Ovary (tissue), 9 donors: ENCODE measurements around the gene RAPGEFL1. TPM values are rescaled to one million over a fixed set of nuclear protein-coding genes. Genes with fewer than 3 reads are reported as not detected.
"Not testable (repeated sequence)": the region's sequence is repeated elsewhere in the genome, so short reads cannot be mapped to it uniquely, and the experiment has no call there.

Experiments
- DNase-seq, 5 donors: peaks; one replicate each; pipeline ENCODE4 v3.0.0-alpha.2; 2019 to 2020
- H3K27ac ChIP-seq, 2 donors: fragments of 200-600 bp; one replicate each; pipeline versions ENCODE4 v1.5.1 to v1.8.0; 2019 to 2022
- H3K27me3 ChIP-seq: fragments of 200-600 bp; one replicate; pipeline ENCODE4 v1.8.0; 2022
- H3K36me3 ChIP-seq: fragments of 200-600 bp; sonication (generic); one replicate; pipeline ENCODE4 v1.5.1; 2019
- H3K4me1 ChIP-seq: one replicate; pipeline ENCODE4 v1.8.1; 2013; ENCODE audit warnings: mild to moderate bottlenecking, moderate library complexity; ENCODE audit not compliant: insufficient read depth
- H3K4me3 ChIP-seq: fragments of 200-600 bp; sonication (generic); one replicate; pipeline ENCODE4 v1.5.1; 2017
- H3K9me3 ChIP-seq, 2 donors: fragments of 200-600 bp in 1 of 2; sonication (generic) in 1 of 2; one replicate each; pipeline versions ENCODE4 v1.5.1 to v1.8.1; 2013 to 2019; ENCODE audit warnings: mild to moderate bottlenecking in 1 of 2, moderate library complexity in 1 of 2
- EP300 ChIP-seq: sonication (generic); formaldehyde crosslinking; IDR thresholded peaks from one replicate; pipeline ENCODE4 v1.6.1; 2017; ENCODE audit warnings: antibody characterized with exemption
- POLR2A ChIP-seq: fragments of 450-650 bp; IDR thresholded peaks from one replicate; pipeline ENCODE4 v1.6.1; 2017; ENCODE audit warnings: antibody characterized with exemption, mild to moderate bottlenecking, moderate library complexity
- WGBS, 3 donors: extraction: QIAGEN DNeasy Blood & Tissue Kit in 1 of 3; methylation state at CpG; one replicate each; pipeline versions ENCODE4 v1.1.5 to v1.1.7; 2013 to 2017; 5-methylcytosine and 5-hydroxymethylcytosine counted together
- intact Hi-C, 4 donors: fragments of 100-400 bp; cut with DNase I; formaldehyde crosslinking; loops; one replicate each; pipeline versions ENCODE4 v1.11.0 to v1.15.1; 2022 to 2023
- polyA plus RNA-seq, 2 donors: library from polyadenylated mRNA; stranded (reverse); fragments of 200-250 nt in 1 of 2; fragments of 350-450 nt in 1 of 2; fragmentation: Illumina TruSeq in 1 of 2; extraction: RNeasy Lipid Tissue Mini Kit (QIAGEN cat#74804) in 1 of 2; gene quantifications; one replicate each; pipeline ENCODE4 v1.2.3, GENCODE V29; 2013 to 2014
- total RNA-seq, 7 donors: library from RNA; depleted of rRNA in 2 of 7; stranded (reverse); fragments of >200 nt in 2 of 7; fragmentation: NEBNext Ultra II Directional in 3 of 7; extraction: Animal tissue kit (Norgen Biotek cat#: 25700) in 3 of 7; gene quantifications; one replicate each; pipeline versions ENCODE4 v1.1.0 to v1.2.4, GENCODE V29; 2016 to 2023
- TF ChIP-seq, protein P1 (sequence below), 3 donors: fragments of 450-650 bp in 2 of 3; fragments of 200-600 bp in 1 of 3; IDR thresholded peaks; one replicate each; pipeline versions ENCODE4 v1.5.1 to v1.8.0; 2016 to 2022; ENCODE audit warnings: antibody characterized with exemption in 3 of 3, mild to moderate bottlenecking in 1 of 3
- donor health status: DM: no; HTN: no; CAD: no; lungs with moderate emphysema.
- donor health status: DM: no; HTN: no; CAD: no.
- donor health status: Bipolar disorder and iron deficiency.
- donor health status: DM: yes; HTN: yes; CAD: no.
- donor health status: DM: no; HTN: no; CAD: no.
- donor health status: DM: yes; HTN: yes; CAD: no.

RAPGEFL1 gene
- total and polyA plus RNA-seq, 9 donors = 1.4 to 9.1 (median 5.3) TPM

GRCh38 chr17:40135817-40136216 is 41.5 kb upstream of the RAPGEFL1 start:
- H3K9me3 ChIP-seq = no peaks in the 10 kb centered on the region
- WGBS, 3 donors = 92 to 95% (median 94%) methylated on average over 3 of the region's 3 CpGs

DNA sequence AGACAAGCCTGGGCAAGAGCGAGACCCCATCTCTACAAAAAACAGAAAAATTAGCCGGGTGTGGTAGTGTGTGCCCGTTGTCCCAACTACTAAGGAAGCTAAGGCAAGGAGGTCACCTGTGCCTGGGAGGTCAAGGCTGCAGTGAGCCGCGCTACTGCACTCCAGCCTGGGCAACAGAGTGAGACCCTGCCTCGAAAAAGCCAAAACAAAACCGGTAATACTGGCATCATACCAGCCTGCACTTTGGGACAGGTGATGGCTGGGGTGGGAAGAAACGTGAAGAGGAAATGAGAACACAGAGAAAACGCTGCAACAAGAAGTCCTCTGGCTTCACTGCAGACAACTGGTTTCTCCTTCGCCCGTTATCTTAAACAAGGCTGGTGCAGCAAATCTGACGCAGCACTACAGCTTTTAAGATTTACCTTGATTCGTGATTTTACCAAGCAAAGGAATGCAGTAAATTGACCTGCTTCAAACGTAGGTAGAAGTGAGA is 37.7 kb upstream of the RAPGEFL1 start:
- DNase-seq = peak; percentile 50 to 68 (median 57)
- H3K36me3 ChIP-seq = no peaks in the 10 kb centered on the region
- H3K27ac ChIP-seq = peak overlapping the region; percentile 84 to 95
- 1 to 8% (median 5%) methylated on average over 14 of the region's 14 CpGs for WGBS, 3 donors
- peaks cover 3% of the 10 kb centered on the region for H3K4me1 ChIP-seq
- no peaks in the 10 kb centered on the region for H3K9me3 ChIP-seq
- H3K4me3 ChIP-seq = peak overlapping the region; percentile 55
- intact Hi-C loops = no loop called here
- H3K27me3 ChIP-seq = no peaks in the 10 kb centered on the region
- TF ChIP-seq POLR2A (no peak), EP300 (peak; percentile 2)
- TF ChIP-seq, protein P1, sequence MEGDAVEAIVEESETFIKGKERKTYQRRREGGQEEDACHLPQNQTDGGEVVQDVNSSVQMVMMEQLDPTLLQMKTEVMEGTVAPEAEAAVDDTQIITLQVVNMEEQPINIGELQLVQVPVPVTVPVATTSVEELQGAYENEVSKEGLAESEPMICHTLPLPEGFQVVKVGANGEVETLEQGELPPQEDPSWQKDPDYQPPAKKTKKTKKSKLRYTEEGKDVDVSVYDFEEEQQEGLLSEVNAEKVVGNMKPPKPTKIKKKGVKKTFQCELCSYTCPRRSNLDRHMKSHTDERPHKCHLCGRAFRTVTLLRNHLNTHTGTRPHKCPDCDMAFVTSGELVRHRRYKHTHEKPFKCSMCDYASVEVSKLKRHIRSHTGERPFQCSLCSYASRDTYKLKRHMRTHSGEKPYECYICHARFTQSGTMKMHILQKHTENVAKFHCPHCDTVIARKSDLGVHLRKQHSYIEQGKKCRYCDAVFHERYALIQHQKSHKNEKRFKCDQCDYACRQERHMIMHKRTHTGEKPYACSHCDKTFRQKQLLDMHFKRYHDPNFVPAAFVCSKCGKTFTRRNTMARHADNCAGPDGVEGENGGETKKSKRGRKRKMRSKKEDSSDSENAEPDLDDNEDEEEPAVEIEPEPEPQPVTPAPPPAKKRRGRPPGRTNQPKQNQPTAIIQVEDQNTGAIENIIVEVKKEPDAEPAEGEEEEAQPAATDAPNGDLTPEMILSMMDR (IDR thresholded peaks at IDR 0.05) = peak in 1 of 3 donors; percentile 41

More at GRCh38 chr17:40135817-40136216, 41.5 kb upstream of the RAPGEFL1 start:
- DNase-seq = no peak
- intact Hi-C loops = no loop called here
- peaks cover 2% of the 10 kb centered on the region for H3K4me1 ChIP-seq
- no peak overlapping the region for H3K27ac ChIP-seq
- H3K36me3 ChIP-seq = no peaks in the 10 kb centered on the region
- no peak overlapping the region for H3K4me3 ChIP-seq
- no peaks in the 10 kb centered on the region for H3K27me3 ChIP-seq
- TF ChIP-seq, protein P1 (IDR thresholded peaks at IDR 0.05) = no peak
- TF ChIP-seq POLR2A (no peak), EP300 (no peak)

GRCh38 chr17:40143166-40143565 is 34.1 kb upstream of the RAPGEFL1 start:
- H3K36me3 ChIP-seq, intact Hi-C loops, DNase-seq, H3K4me1 ChIP-seq, H3K27ac ChIP-seq, H3K4me3 ChIP-seq, H3K27me3 ChIP-seq, H3K9me3 ChIP-seq: not testable (repeated sequence)
- WGBS, 3 donors = 87 to 94% (median 89%) methylated on average over 3 of the region's 3 CpGs

- intact Hi-C loops = no loop called here
- peaks cover 1% of the 10 kb centered on the region for H3K4me1 ChIP-seq
- H3K36me3 ChIP-seq = no peaks in the 10 kb centered on the region
- H3K9me3 ChIP-seq = no peaks in the 10 kb centered on the region
- 89 to 93% (median 92%) methylated on average over 3 of the region's 3 CpGs for WGBS, 3 donors
- H3K27ac ChIP-seq = no peak overlapping the region
- DNase-seq = no peak
- no peak overlapping the region for H3K4me3 ChIP-seq
- TF ChIP-seq EP300 = no peak
- TF ChIP-seq POLR2A = no peak
- TF ChIP-seq, protein P1 (IDR thresholded peaks at IDR 0.05) = no peak
- no peaks in the 10 kb centered on the region for H3K27me3 ChIP-seq
Measured at GRCh38 chr17:40145476-40145875, 31.8 kb upstream of the RAPGEFL1 start.

DNA sequence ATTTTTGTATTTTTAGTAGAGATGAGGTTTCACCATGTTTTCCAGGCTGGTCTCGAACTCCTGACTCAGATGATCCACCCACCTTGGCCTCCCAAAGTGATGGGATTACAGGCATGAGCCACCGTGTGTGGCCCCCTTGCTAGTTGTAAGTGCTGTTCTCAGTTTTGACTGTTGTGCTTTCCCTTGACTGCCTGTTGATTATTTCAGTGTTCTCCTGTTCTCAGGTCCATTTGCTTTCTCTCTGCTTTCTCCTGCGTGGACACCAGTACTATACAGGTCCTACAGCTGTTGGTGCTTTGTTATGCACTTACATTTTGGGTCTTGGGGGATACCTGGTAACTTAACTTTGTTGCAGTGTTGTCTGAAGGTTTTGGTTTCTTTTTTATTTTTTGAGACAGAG is 28.7 kb upstream of the RAPGEFL1 start:
- Histone ChIP-seq H3K4me1 (no peaks in the 10 kb centered on the region), H3K27me3 (no peaks in the 10 kb centered on the region), H3K4me3 (no peak overlapping the region), H3K36me3 (no peaks in the 10 kb centered on the region), H3K9me3 (no peaks in the 10 kb centered on the region), H3K27ac (no peak overlapping the region)
- no peak for TF ChIP-seq POLR2A
- no peak for TF ChIP-seq EP300
- TF ChIP-seq, protein P1 (IDR thresholded peaks at IDR 0.05) = no peak
- intact Hi-C loops = no loop called here
- DNase-seq = no peak
- WGBS, 3 donors = 79 to 88% (median 80%) methylated on average over 3 of the region's 3 CpGs
